ENCODE results near the gene CTSZ.

CTSZ gene

DNA sequence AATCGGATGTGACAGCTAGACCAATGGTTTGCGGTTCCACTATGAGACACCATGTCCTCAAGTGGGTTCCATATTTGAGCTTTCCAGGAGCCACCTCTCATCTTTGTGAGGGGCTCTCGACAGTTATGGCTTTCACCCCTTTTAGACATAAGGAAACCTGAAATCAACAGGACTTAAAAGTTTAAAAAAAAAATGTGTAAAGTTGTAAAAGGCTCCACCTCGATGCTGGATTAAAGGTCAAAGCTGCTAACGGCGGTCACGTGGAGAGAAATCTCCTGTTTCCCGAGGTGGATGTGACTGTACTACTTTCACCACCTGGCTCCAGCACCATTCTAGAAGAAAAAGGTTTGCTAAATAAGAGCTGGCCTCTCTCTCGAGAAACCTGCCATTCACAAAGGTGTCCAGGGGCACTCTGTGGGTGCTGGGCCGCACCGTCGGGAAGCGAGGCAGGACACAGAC lies 24.5 kb upstream of the CTSZ start:
- no peak for DNase-seq (ENCODE audit: low read depth)

DNA sequence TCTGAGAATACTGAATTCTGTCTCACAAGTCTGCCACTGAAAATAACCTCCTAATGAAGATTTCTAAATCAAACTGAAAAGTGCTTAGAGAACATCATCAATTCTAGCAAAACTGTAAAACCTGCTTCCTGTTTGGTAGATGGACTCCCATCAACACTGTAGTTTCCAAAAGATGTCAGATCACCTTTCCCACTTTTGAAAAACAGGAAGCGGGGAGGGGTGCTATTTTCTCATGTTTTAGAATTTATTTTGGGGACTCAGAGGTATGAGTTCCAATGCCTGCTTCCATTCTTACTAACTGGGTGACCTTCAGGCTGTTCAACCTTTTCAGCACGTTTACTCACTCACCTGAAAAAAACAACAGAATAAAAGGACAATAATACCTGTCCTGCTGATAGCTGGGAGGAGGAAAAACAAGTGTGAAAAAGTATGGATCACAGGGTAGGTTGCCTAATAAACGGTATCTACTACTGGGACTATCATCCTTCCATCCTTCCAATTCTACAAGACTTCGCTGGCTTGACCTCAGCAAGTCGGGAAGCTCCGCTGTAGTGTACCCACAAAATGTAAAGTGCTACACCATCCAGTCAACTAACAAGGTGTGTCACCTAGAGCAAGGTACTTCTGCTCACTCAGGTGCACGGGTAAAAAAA lies 24.0 kb upstream of the CTSZ start:
- no peak for DNase-seq (ENCODE audit: low read depth)

DNA sequence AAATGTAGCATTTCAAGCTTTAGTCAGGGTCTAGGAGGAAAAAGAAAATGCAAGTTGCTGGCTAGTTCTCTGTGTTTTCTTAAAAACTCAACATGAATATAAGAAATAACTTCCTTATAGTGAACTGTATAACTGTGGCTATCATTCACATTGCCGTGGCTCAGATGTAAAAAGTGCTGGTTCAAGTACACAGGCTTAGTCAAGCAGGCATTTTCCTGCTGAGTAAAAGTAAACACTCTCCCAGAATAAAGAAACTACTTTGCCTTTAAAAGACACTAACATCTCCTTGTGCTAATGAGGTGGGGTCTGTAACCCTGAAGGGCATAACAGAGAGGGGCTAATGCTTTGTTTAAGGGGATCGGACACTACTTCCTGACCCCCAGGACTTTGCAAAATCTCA lies 21.8 kb upstream of the CTSZ start:
- DNase-seq (ENCODE audit: low read depth): no peak

DNA sequence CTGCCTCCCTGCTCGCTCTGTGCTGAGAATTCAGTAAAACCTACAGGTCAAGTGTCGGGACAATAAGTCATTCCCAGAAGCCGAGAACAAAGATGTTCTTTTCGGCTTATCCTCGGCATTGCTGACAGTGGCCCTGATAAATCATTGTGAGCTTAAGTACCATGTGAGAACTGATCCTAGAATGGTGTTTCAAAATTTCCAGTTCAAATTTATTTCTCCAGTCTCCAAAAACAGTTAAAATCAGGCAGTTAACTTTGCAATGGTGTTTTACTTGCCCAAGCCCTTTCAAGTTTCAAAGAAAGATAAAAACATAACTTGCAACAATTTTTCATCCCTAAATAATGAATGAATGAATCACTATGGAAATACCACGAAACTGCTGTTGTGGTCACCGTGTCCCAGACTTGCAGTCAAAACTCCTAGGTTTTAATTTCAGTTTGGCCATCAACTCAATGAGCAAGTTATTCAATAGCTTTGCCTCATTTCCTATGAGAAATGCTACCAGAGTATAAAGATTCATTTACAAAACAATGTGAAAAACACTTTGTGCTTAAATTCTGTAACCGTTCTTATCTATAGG lies 20.8 kb upstream of the CTSZ start:
- DNase-seq (ENCODE audit: low read depth): no peak

DNA sequence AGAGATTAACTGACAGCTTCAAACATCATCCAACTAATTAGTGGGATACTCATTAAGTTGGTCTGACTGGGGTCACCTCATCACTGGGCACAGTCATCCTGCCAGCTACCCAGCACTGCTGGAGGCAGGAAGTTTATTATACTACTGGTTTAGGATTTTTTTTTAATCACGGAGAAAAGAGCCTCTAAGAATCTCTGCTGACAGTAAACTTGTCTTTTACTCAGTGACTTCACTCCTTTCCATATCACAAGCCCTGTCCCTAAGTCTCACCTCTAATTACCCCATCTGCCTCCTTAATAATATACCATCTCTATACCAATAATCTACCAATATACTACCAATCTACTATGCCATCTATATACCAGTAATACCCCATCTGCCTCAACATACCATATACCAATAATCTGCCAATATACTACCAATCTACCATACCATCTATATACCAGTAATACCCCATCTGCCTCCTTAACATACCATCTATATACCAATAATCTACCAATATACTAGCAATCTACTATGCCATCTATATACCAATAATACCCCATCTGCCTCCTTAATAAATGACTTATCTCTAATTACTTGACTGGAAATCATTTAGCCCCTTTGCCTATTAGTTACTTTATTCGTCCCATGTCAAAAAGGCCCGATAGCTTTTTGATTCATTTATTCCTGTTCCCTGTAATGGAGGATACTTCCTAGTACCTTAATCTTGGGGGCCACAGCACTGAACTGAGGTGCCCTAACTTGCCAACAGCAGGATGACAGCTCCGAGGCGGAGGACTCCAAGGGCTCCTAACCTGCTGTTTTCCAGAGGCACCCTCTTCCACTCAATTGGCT lies 20.1 kb upstream of the CTSZ start:
- DNase-seq (ENCODE audit: low read depth): no peak

DNA sequence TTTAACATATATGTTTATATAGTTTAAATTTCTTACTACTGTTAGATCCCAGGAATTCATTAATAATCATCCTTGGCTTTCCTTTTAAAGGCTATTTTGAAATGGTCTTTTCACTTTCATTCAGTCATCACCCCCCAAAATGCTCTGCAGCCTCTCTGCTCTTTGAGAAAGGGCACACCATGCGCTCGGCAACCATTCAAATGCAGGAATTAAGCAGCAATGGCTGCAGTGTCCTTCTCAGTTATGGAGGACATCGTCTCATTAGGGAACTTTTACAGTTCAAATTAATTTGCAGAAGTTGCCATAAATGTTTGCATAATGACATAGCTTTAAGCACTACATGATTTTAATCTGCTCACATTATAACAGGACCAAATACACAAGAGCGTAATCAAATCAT lies 18.5 kb upstream of the CTSZ start:
- no peak for DNase-seq (ENCODE audit: low read depth)

DNA sequence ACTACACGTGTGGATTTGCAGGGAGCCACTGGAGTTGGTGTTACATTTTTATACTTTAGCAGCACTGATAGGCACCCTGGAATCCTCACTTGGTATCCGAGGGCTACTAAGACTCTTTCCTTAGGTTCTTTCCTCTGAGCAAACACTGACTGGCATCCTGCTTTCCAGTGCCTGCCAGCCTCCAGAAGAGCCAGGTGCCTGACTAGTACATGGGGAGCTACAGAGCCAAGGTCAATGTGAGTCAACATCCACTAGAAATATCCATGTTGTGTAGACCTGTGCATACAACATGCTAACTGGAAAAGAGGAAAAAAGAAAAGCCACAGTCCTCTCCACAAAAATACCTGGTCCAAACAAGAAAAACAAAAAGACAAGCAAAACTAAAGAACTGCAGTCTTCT lies 18.0 kb upstream of the CTSZ start:
- no peak for DNase-seq (ENCODE audit: low read depth)

DNA sequence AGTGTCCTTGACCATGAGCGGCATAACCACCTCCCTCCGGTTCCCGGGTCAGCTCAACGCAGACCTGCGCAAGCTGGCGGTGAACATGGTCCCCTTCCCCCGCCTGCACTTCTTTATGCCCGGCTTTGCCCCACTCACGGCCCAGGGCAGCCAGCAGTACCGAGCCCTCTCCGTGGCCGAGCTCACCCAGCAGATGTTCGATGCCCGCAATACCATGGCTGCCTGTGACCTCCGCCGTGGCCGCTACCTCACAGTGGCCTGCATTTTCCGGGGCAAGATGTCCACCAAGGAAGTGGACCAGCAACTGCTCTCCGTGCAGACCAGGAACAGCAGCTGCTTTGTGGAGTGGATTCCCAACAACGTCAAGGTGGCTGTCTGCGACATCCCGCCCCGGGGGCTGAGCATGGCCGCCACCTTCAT lies 17.1 kb upstream of the CTSZ start:
- no peak for DNase-seq (ENCODE audit: low read depth)

DNA sequence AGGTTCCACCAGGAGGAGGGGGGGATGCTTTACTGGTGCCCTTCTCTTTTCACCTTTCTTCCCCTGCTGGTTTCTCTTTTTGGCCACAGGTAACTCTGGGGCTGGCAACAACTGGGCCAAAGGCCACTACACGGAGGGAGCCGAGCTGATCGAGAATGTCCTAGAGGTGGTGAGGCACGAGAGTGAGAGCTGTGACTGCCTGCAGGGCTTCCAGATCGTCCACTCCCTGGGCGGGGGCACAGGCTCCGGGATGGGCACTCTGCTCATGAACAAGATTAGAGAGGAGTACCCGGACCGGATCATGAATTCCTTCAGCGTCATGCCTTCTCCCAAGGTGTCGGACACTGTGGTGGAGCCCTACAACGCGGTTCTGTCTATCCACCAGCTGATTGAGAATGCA lies 16.6 kb upstream of the CTSZ start:
- no peak for DNase-seq (ENCODE audit: low read depth)

DNA sequence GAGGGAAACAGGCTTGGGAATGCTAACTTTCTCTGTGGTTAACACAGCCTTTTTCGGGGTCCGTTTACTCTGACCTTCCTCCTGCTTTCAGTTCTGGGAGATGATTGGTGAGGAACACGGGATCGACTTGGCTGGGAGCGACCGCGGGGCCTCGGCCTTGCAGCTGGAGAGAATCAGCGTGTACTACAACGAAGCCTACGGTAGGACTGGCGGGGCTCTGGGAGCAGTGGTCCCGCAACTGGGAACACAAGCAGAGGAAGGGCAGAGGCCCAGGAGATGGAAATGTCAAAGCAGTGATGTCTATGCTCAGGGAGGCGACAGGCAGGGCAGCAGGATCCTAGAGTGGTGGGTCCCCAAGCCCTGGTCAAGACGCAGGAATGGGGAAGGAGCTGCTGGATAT lies 15.7 kb upstream of the CTSZ start:
- no peak for DNase-seq (ENCODE audit: low read depth)

DNA sequence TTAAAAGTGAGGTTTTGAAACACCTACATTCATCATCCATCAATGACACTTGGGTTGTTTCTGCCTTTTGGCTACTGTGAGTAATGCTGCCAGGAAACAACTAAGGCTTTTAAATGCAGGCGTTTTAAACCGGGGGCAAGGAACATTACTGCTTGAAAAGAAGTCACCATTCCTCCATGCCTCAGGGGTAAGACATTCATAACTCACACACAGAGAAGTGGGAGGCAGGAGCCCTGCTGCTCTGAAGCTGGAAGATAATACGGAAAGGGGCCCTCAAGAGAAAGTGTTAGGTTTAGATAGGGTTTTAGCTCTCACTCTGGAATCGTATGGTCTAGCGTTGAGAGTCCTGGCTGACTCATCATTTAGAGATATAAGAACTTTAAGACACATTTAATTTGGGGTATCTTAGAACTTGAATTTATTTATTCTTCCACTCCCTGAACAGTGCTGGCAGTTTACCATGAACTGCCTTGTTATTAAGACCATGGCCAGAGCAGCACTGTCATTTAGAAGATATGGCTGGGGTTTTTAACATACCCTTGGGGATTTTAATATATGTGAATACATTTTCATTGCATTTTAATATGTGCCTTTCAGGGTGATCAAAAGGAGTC lies 14.0 kb upstream of the CTSZ start:
- no peak for DNase-seq (ENCODE audit: low read depth)

DNA sequence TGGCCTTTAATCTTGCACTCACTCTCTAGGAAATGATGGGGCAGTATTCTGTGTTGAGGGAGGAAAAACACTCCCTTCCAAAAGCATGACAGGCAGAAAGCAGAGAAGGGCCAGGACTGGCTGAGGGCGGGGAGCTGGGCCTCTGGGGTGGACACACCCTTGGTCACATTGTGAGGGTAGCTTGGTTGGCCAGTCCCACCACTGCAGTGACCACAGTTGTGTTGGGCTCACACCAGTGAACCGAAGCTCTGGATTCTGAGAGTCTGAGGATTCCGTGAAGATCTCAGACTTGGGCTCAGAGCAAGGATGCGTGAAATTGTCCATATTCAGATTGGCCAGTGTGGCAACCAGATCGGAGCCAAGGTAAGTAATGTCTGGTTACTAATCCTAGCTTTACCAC lies 12.2 kb upstream of the CTSZ start, which contains the start of gene TUBB1:
TSS of gene TUBB1 (plus strand) at position 213 of the 400 bp plus-strand sequence. CDS start at position 307, 94 bp downstream.
- no peak for DNase-seq (ENCODE audit: low read depth)

DNA sequence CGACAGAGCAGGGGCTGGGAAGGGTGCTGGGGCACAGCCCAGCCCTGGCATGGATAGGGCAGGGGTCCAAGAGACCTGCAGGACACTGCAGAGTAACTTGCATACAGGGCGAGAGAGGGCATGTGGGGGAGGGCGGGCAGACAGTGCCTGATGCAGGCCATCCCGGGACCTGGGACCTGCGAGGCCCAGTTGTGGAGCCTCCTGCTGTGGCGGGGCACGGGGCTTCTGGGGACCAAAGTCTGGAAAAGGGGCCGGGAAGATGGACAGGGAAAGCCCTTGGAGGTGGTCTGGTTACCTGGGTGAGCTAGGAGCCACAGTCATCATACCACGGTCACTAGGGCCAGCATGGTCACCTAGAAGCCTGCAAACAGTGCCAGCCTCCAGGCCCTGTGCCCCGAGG lies 11.8 kb upstream of the CTSZ start:
- no peak for DNase-seq (ENCODE audit: low read depth)

DNA sequence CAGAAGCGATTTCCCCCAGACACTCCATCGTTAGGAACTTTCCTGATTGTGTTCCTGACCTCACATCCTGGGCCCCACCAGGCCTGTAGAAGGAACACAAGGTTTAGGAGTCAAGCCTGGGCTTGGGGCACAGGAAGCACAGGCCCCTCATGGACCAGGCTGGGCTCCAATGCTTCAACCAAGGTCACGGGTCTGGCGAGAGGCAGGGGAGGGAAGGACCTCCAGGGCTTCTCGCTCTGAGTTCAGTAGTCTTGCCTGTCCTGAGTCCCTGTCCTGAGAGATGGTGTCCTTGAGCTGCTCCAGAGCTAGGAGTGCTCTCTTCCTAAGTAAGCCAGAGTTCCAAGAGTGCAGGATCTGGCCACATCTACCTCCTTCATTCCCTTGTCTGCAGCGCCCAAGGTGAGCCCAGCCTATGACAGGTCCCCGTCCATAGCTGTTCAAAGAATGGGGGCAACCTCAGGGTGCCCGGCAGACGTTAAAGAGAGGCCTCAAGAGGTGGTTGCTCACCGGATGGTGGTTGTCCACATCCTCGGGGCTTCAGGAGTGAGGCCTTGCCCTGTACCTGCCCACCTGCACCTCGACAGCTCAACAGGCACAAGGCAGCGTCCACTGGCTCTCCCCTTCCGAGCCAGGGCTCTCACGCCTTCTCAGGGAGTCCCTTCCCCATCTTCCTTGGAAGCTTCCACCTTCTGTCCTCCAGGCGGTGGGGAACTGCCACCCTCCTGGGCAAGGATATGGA lies 10.6 kb upstream of the CTSZ start:
- DNase-seq (ENCODE audit: low read depth): no peak

DNA sequence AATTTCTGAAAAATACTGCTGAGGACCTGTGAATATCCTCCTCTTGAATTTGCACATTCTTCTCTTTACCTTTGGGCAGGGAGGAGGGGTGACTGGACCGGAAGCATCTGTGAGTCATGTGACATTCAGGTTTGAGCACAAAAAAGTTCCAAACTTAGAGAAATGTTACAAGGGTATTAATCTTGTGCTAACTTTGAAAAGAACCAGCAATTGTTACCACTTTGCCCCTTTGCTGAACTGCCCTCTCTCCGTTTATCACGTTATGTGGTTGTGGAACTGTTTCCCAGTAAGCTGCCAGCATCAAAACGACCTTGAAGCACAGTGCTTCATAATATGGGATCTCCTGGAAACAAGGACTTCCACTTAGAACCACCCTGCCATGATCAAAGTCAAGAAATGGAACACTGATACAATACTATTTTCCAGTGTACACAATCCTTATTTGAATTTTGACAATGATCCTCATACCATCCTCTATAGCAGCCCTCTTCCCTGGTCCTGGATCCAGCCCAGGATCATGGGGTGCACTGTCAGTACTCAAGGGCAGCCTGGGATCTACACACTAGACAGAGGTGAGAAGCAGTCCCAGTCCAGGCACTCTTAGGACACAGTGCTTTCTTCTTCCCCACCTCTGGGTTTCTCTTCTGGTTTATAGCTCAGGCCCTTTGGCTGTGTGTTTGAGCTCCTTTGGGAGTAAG lies 9.9 kb upstream of the CTSZ start:
- DNase-seq (ENCODE audit: low read depth): no peak

DNA sequence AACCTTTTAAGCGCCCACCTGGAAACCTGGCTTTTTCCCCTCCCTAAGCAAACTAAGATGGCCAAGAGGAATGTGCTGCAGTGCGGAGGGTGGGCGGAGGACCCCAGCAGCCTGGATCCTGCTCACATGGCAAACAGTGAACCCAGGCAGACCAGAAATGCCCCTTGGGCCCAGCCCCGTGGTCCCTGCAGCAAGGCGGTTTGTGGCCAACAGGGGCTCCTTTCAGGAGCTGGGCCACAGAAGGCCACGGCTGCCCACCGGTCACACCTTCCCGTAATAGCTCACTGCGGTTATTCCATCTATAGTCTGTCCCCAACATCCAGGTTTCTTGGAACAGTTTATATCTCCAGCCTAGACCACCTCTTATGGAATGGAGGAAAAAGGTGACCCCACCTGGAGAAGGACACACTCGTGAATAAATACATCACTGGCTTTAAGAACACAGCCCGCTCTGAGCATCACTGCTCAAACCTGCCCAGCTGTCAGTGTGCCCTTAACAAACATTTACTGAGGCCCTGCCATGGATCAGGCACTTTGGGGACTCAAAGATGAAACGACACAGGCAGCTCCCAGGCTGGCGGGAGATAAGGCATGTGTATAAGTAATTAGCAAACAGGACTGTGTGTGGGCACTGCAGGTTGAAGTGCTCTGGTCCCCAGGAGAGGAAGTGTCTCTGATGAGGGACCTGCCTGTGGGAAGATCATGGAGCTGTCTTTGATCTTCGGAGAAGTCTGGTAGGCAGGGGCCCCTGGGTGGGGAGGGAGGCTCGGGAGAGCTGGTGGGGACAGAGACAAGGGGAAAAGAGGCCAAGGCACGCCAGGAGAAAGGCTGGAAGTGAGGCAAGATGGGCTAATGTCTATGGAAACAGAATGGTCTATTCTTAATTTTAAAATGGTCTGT lies 9.0 kb upstream of the CTSZ start:
- no peak for DNase-seq (ENCODE audit: low read depth)

DNA sequence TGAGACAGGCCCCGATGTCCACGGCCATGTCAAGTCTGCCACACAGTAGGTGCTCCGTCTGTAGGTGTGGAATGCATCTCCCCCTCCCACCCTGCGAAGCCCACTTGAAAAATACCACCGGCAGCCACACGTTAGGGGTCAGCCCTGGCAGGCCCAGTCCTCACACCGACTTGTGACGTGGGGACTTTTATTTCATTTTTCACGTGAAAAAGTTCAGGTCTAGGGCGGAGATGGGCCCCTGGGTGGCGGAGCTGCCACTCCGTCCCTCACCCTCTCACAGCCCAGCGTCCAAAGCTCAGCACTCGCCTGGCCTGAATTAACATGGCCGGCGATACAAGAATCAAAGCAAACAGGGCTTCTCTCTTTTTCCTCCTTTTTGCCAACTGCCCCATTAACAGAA lies 8.4 kb upstream of the CTSZ start:
- DNase-seq (ENCODE audit: low read depth): no peak

DNA sequence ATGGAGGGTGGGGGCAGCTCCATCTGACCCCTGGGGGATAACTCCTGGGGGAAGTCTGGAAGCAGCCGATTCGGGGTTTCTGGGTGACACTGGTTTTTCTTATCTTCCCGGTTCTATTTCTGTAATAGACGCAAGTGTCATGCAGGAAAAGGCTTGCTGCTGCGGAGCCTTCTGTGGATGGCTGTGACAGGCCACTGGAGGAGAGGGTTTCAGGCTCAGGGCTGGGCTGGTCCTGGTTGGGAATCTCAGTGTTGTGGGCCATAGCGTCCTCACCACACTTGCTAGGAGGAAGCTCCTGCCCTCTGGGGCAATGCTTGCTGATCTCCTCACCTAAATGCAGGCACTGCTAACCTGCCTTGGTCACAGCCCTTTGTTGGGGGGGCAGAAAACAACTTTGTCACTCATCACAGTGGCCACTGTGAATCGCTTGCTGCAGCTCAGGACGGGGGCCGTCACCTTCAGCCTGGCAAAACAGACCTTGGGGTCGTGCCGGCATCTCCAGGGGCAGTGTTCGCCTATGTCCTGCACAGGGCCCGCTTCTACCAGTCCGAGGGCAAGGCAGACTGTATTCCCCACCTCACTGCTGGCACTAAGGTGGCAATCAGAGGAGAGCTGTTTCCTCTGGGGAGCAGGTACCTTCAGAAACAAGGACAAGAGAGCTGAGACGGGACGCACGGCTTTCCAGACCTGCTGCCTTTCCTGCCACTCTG lies 7.8 kb upstream of the CTSZ start:
- no peak for DNase-seq (ENCODE audit: low read depth)

DNA sequence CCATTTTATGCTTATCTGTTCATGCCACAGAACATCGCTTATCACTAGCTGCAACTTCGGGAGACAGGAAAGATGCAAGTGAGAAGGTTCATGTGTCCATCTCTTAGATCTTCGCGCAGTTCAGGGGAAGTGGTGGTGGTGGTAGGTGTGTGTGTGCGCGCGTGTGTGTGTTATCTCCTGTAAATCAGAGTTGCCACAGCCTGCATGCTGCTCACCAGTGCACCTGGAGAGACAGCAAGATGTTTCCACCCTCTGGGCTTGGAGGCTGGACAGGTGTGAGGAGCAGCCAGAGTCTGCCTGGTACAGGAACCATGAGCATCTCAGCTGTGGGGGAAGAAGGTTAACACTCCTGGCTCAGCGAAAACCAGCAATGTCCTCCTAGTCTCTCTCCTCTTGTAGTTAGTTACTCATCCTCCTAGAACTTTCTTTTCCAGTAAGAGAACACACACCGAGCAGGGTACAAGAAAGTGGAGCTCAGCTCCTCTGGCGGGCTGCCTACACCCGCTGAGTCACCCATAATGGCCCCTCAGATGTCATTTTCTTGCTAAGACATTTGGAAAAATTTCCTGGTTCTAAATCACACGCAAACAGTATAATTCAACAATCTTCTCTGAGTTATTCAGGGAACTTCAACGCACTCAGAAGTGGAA lies 7.0 kb upstream of the CTSZ start:
- DNase-seq (ENCODE audit: low read depth): no peak

All from fibroblast of the conjunctiva (primary cell).